GM15510 (cell line): Measurements from ENCODE around the gene ATXN7L3B.
A peak's percentile ranks its signal among the peaks of the same experiment; 100 is the strongest.

Experiments used
- POLR2A ChIP-seq: IDR thresholded peaks from 3 replicates; pipeline ENCODE4 v1.6.1; 2011; ENCODE audit warnings: borderline replicate concordance; ENCODE audit not compliant: insufficient read length; ENCODE audit errors: extremely low read depth

ATXN7L3B gene

DNA sequence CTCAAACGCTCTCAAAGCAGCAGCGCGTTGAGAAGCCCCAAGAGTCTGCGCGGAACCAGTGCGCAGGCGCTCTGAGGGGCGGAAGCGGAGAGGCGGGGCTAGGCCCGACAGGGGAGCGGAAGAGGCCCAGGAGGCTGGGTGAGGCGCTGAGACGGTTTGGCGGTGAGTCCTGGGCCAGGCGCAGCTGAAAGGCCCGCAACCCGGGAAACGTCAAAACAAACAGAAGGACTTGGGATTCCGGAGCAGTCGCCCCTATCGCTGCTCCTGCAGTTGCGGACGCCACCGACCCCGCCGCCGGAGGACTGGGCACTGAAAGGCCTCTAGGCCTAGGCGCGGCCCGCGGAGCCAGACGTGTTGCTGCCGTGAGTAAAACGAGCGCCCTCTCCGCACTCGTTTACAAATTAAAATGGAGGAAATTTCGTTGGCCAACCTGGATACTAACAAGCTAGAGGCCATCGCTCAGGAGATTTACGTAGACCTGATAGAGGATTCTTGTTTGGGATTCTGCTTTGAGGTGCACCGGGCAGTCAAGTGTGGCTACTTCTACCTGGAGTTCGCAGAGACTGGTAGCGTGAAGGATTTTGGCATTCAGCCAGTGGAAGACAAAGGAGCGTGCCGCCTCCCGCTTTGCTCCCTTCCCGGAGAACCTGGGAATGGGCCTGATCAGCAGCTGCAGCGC lies at the start of gene ATXN7L3B:
TSS of gene ATXN7L3B (plus strand) at position 129 of the 679 bp plus-strand sequence. CDS start at position 407, 278 bp downstream.
- TF ChIP-seq POLR2A, result peak; percentile 81

- no peak for TF ChIP-seq POLR2A
Observed at GRCh38 chr12:74488134-74488533, 49.5 kb upstream of the ATXN7L3B start.

DNA sequence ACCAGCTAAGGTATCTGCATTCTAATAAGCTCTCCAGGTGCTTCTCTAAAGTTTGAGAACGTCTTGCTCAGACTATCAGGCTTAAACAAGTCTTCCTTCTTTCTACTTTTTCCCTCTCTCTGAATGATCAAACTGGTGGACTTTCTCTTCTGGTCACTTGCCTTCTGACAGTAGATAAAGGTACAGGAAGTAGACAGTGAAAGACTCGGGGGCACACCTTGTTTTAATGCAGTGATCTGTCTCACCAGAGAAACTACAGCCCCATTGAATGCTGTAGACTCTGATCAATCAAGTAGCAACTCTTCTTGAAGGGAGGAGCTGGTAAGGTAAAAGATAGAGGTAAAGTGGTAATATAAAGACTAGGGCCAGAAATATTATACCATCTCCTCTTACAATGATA lies 48.1 kb upstream of the ATXN7L3B start:
- no peak for TF ChIP-seq POLR2A

GRCh38 chr12:74490390-74491064 lies 47.1 kb upstream of the ATXN7L3B start:
- TF ChIP-seq POLR2A, result no peak

- no peak for TF ChIP-seq POLR2A
Observed at GRCh38 chr12:74491374-74491773, 46.3 kb upstream of the ATXN7L3B start.

DNA sequence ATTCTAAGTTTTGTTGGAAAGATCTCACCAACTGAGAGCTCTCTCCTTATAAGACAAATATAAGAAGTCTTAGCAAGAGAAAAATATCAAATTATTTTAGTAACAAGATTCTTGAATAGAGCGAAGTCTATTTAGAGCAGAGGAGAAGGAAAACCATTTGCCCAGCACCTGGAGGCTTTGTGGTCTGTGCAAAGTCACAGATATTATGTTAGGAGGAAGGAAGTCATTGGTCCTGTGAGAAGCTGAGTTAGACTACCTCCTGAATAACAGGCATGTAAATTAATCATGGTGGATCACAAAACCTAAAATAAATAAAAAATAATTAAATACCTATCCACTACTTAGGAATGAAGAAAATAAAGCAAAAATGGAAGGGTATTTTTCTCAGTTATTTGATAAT lies 38.4 kb upstream of the ATXN7L3B start:
- TF ChIP-seq POLR2A, result no peak

GRCh38 chr12:74509886-74510285 lies 27.7 kb upstream of the ATXN7L3B start:
- no peak for TF ChIP-seq POLR2A

DNA sequence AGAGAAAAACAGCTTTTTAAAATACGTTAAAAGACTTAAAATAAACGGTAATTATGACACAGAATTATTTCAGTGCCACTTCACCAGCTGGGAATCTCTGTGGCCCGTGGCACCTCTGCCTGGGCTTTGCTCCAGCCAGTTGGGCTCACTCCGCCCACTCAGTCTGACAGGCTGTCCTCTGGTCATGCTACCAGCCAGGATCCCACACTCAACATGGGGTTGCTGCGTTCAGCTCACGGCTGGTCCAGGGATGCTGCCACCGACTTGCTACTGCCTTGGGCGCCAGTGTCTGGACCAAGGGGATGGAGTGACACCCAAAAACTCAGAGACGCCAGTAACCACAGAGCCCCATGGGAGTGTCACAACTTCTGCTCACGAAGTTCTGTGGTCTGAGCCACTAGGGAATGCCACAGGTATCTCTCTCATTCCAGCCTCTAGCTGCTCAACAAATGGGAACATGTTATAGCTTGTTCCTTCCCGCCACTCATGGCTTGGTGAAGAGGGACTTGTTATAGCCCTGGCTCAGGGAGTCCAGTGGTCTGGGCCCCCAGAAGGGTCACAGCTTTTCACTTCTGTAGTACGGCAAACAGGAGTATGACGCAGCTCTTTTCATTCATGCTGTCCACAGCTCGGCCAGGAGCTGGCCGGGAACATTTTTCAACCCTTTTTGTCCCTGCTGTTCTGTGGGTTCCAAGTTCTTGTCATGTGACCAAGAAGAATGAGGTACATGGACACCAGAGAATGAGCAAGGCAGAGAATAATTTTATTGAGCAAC lies 23.4 kb upstream of the ATXN7L3B start:
- no peak for TF ChIP-seq POLR2A

- no peak for TF ChIP-seq POLR2A
Observed at GRCh38 chr12:74515849-74516248, 21.8 kb upstream of the ATXN7L3B start.

DNA sequence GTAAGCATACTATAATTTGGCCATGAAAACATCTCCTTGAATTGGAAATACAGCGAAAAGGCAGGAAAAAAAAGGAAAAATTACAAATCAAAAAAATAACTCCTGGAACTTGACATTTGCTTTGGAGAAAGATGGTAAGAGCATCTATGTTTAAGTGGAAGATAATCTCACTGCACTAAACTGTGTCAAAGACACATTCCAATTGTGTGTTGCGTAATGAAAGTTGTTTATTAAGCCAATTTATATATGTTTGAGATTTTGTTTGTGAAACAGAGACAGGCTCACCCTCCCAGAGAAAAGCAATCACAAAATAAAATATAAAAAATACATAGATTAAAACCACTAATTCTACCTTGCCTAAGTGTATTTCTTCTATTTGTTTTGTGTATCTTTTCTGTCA lies 11.1 kb upstream of the ATXN7L3B start:
- no peak for TF ChIP-seq POLR2A

GRCh38 chr12:74527491-74527890 lies 10.1 kb upstream of the ATXN7L3B start:
- no peak for TF ChIP-seq POLR2A

GRCh38 chr12:74530676-74531075 lies 7.0 kb upstream of the ATXN7L3B start:
- no peak for TF ChIP-seq POLR2A

- TF ChIP-seq POLR2A, result no peak
Observed at GRCh38 chr12:74535536-74535935, 2.1 kb upstream of the ATXN7L3B start.

- no peak for TF ChIP-seq POLR2A
Observed at GRCh38 chr12:74537126-74537706, 419 bp upstream of the ATXN7L3B start.
